Ovary (tissue), 9 donors: ENCODE results near the gene EPHB6. TPM values are rescaled to one million over a fixed set of nuclear protein-coding genes. Genes with fewer than 3 reads are reported as not detected.

Experiments
- DNase-seq, 5 donors: peaks; one replicate each; pipeline ENCODE4 v3.0.0-alpha.2; 2019 to 2020
- H3K27ac ChIP-seq, 2 donors: fragments of 200-600 bp; one replicate each; pipeline versions ENCODE4 v1.5.1 to v1.8.0; 2019 to 2022
- H3K27me3 ChIP-seq: fragments of 200-600 bp; one replicate; pipeline ENCODE4 v1.8.0; 2022
- H3K36me3 ChIP-seq: fragments of 200-600 bp; sonication (generic); one replicate; pipeline ENCODE4 v1.5.1; 2019
- H3K4me1 ChIP-seq: one replicate; pipeline ENCODE4 v1.8.1; 2013; ENCODE audit warnings: mild to moderate bottlenecking, moderate library complexity; ENCODE audit not compliant: insufficient read depth
- H3K4me3 ChIP-seq: fragments of 200-600 bp; sonication (generic); one replicate; pipeline ENCODE4 v1.5.1; 2017
- H3K9me3 ChIP-seq, 2 donors: fragments of 200-600 bp in 1 of 2; sonication (generic) in 1 of 2; one replicate each; pipeline versions ENCODE4 v1.5.1 to v1.8.1; 2013 to 2019; ENCODE audit warnings: mild to moderate bottlenecking in 1 of 2, moderate library complexity in 1 of 2
- CTCF ChIP-seq, 3 donors: fragments of 450-650 bp in 2 of 3; fragments of 200-600 bp in 1 of 3; IDR thresholded peaks; one replicate each; pipeline versions ENCODE4 v1.5.1 to v1.8.0; 2016 to 2022; ENCODE audit warnings: antibody characterized with exemption in 3 of 3, mild to moderate bottlenecking in 1 of 3
- EP300 ChIP-seq: sonication (generic); formaldehyde crosslinking; IDR thresholded peaks from one replicate; pipeline ENCODE4 v1.6.1; 2017; ENCODE audit warnings: antibody characterized with exemption
- POLR2A ChIP-seq: fragments of 450-650 bp; IDR thresholded peaks from one replicate; pipeline ENCODE4 v1.6.1; 2017; ENCODE audit warnings: antibody characterized with exemption, mild to moderate bottlenecking, moderate library complexity
- WGBS, 3 donors: extraction: QIAGEN DNeasy Blood & Tissue Kit in 1 of 3; methylation state at CpG; one replicate each; pipeline versions ENCODE4 v1.1.5 to v1.1.7; 2013 to 2017; 5-methylcytosine and 5-hydroxymethylcytosine counted together
- intact Hi-C, 4 donors: fragments of 100-400 bp; cut with DNase I; formaldehyde crosslinking; loops; one replicate each; pipeline versions ENCODE4 v1.11.0 to v1.15.1; 2022 to 2023
- polyA plus RNA-seq, 2 donors: library from polyadenylated mRNA; stranded (reverse); fragments of 200-250 nt in 1 of 2; fragments of 350-450 nt in 1 of 2; fragmentation: Illumina TruSeq in 1 of 2; extraction: RNeasy Lipid Tissue Mini Kit (QIAGEN cat#74804) in 1 of 2; gene quantifications; one replicate each; pipeline ENCODE4 v1.2.3, GENCODE V29; 2013 to 2014
- total RNA-seq, 7 donors: library from RNA; depleted of rRNA in 2 of 7; stranded (reverse); fragments of >200 nt in 2 of 7; fragmentation: NEBNext Ultra II Directional in 3 of 7; extraction: Animal tissue kit (Norgen Biotek cat#: 25700) in 3 of 7; gene quantifications; one replicate each; pipeline versions ENCODE4 v1.1.0 to v1.2.4, GENCODE V29; 2016 to 2023
- donor health status: DM: no; HTN: no; CAD: no; lungs with moderate emphysema.
- donor health status: DM: no; HTN: no; CAD: no.
- donor health status: Bipolar disorder and iron deficiency.
- donor health status: DM: yes; HTN: yes; CAD: no.
- donor health status: DM: no; HTN: no; CAD: no.
- donor health status: DM: yes; HTN: yes; CAD: no.

The EPHB6 gene
- total and polyA plus RNA-seq, 9 donors = 10.7 to 41.1 (median 28.5) TPM

- intact Hi-C loops = loop anchor here in 1 of 4 donors (10.0 kb wide), 1 partner anchor 340 kb away; no protein-coding TSS in a partner anchor
- no peaks in the 10 kb centered on the region for H3K27me3 ChIP-seq
- H3K36me3 ChIP-seq = no peaks in the 10 kb centered on the region
- no peaks in the 10 kb centered on the region for H3K9me3 ChIP-seq
- no peak for TF ChIP-seq EP300
- no peak for TF ChIP-seq POLR2A
- no peak for TF ChIP-seq CTCF (IDR thresholded peaks at IDR 0.05)
- no peak for DNase-seq
- no peak overlapping the region for H3K4me3 ChIP-seq
- no peaks in the 10 kb centered on the region for H3K4me1 ChIP-seq
- no peak overlapping the region for H3K27ac ChIP-seq
- WGBS, 3 donors = 87 to 94% (median 90%) methylated on average over 6 of the region's 6 CpGs
Measured at GRCh38 chr7:142874837-142875236, 20.0 kb downstream of the EPHB6 start.

- TF ChIP-seq CTCF (IDR thresholded peaks at IDR 0.05) = no peak
- no peak for TF ChIP-seq POLR2A
- TF ChIP-seq EP300 = no peak
- Histone ChIP-seq H3K9me3 (no peaks in the 10 kb centered on the region), H3K27me3 (no peaks in the 10 kb centered on the region), H3K4me1 (no peaks in the 10 kb centered on the region), H3K4me3 (no peak overlapping the region), H3K36me3 (no peaks in the 10 kb centered on the region), H3K27ac (no peak overlapping the region)
- 80 to 83% (median 82%) methylated on average over 14 of the region's 14 CpGs for WGBS, 3 donors
- intact Hi-C loops = loop anchor here in 1 of 4 donors (10.0 kb wide), 1 partner anchor 339 kb away; no protein-coding TSS in a partner anchor
- no peak for DNase-seq
Measured at GRCh38 chr7:142875456-142875855, 20.6 kb downstream of the EPHB6 start.

GRCh38 chr7:142876236-142876960 lies 21.5 kb downstream of the EPHB6 start:
- 77 to 85% (median 82%) methylated on average over 9 of the region's 9 CpGs for WGBS, 3 donors
- Histone ChIP-seq H3K27ac (no peak overlapping the region), H3K27me3 (no peaks in the 10 kb centered on the region), H3K9me3 (no peaks in the 10 kb centered on the region), H3K4me3 (no peak overlapping the region), H3K4me1 (no peaks in the 10 kb centered on the region), H3K36me3 (no peaks in the 10 kb centered on the region)
- no peak for TF ChIP-seq EP300
- no peak for TF ChIP-seq CTCF (IDR thresholded peaks at IDR 0.05)
- TF ChIP-seq POLR2A = no peak
- intact Hi-C loops = loop anchor here in 1 of 4 donors (10.0 kb wide), 1 partner anchor 338 kb away; no protein-coding TSS in a partner anchor
- no peak for DNase-seq

GRCh38 chr7:142876991-142877910 lies 22.4 kb downstream of the EPHB6 start:
- DNase-seq = no peak
- no peaks in the 10 kb centered on the region for H3K9me3 ChIP-seq
- intact Hi-C loops = loop anchor here in 1 of 4 donors (10.0 kb wide), 1 partner anchor 338 kb away; no protein-coding TSS in a partner anchor
- H3K4me1 ChIP-seq = no peaks in the 10 kb centered on the region
- H3K36me3 ChIP-seq = no peaks in the 10 kb centered on the region
- no peak overlapping the region for H3K4me3 ChIP-seq
- H3K27ac ChIP-seq = no peak overlapping the region
- no peaks in the 10 kb centered on the region for H3K27me3 ChIP-seq
- 78 to 81% (median 80%) methylated on average over 18 of the region's 18 CpGs for WGBS, 3 donors
- TF ChIP-seq POLR2A = no peak
- no peak for TF ChIP-seq EP300
